HCT116 (cell line): ENCODE data around the gene ENO2.
"Not testable (repeated sequence)": the region's sequence is repeated elsewhere in the genome, so short reads cannot be mapped to it uniquely, and the experiment has no call there.

Experiments
- EZH2phosphoT487 ChIP-seq: fragments of 200-600 bp; IDR thresholded peaks from 2 replicates; pipeline ENCODE4 v1.6.1; 2018; ENCODE audit warnings: antibody characterized with exemption, borderline replicate concordance
- JUND ChIP-seq: IDR thresholded peaks from 2 replicates; pipeline ENCODE4 v1.6.1; 2012
- POLR2A ChIP-seq: IDR thresholded peaks from 2 replicates; pipeline ENCODE4 v1.7.0; 2011; ENCODE audit warnings: borderline replicate concordance; ENCODE audit not compliant: insufficient read depth, insufficient read length; ENCODE audit errors: extremely low read depth
- POLR2AphosphoS5 ChIP-seq: IDR thresholded peaks from 2 replicates; pipeline ENCODE4 v1.6.1; 2011; ENCODE audit warnings: mild to moderate bottlenecking, low read depth, low read length, moderate library complexity
- RAD21 ChIP-seq: IDR thresholded peaks from 2 replicates; pipeline ENCODE4 v1.6.1; 2012; ENCODE audit warnings: low read depth, mild to moderate bottlenecking
- REST ChIP-seq: IDR thresholded peaks from 2 replicates; pipeline ENCODE4 v1.6.1; 2012; ENCODE audit warnings: low read depth
- SP1 ChIP-seq: IDR thresholded peaks from 2 replicates; pipeline ENCODE4 v1.6.1; 2012; ENCODE audit warnings: low read depth
- YY1 ChIP-seq: IDR thresholded peaks from 2 replicates; pipeline ENCODE4 v1.6.1; 2011; ENCODE audit warnings: low read length, low read depth, moderate library complexity, mild to moderate bottlenecking; ENCODE audit not compliant: insufficient replicate concordance; ENCODE audit errors: extremely low read depth
- ZNF274 ChIP-seq: fragments of 200-500 bp; sonication (Bioruptor generic); IDR thresholded peaks from 2 replicates; pipeline ENCODE4 v1.6.1; 2014; ENCODE audit warnings: mild to moderate bottlenecking, low read depth, low read length, inconsistent platforms
- TF ChIP-seq, protein P1 (sequence below), 3 experiments: fragments of 200-600 bp in 1 of 3; sonication (generic) in 1 of 3; IDR thresholded peaks in 2 of 3; conservative IDR thresholded peaks in 1 of 3; 2 replicates each; pipeline ENCODE4 v1.5.1; 2012 to 2017; ENCODE audit warnings: low read depth in 2 of 3, low read length in 2 of 3, antibody characterized with exemption in 1 of 3, borderline replicate concordance in 1 of 3, control low read depth in 1 of 3, mild to moderate bottlenecking in 1 of 3, mixed read lengths in 1 of 3, mixed run types in 1 of 3, moderate library complexity in 1 of 3; ENCODE audit not compliant: insufficient read depth in 1 of 3

DNA sequence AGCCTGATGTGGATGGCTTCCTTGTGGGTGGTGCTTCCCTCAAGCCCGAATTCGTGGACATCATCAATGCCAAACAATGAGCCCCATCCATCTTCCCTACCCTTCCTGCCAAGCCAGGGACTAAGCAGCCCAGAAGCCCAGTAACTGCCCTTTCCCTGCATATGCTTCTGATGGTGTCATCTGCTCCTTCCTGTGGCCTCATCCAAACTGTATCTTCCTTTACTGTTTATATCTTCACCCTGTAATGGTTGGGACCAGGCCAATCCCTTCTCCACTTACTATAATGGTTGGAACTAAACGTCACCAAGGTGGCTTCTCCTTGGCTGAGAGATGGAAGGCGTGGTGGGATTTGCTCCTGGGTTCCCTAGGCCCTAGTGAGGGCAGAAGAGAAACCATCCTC, 44.1 kb upstream of the ENO2 start:
- TF ChIP-seq EZH2phosphoT487, POLR2AphosphoS5, RAD21, JUND, POLR2A, SP1, ZNF274, REST, YY1: not testable (repeated sequence)
- TF ChIP-seq, protein P1, sequence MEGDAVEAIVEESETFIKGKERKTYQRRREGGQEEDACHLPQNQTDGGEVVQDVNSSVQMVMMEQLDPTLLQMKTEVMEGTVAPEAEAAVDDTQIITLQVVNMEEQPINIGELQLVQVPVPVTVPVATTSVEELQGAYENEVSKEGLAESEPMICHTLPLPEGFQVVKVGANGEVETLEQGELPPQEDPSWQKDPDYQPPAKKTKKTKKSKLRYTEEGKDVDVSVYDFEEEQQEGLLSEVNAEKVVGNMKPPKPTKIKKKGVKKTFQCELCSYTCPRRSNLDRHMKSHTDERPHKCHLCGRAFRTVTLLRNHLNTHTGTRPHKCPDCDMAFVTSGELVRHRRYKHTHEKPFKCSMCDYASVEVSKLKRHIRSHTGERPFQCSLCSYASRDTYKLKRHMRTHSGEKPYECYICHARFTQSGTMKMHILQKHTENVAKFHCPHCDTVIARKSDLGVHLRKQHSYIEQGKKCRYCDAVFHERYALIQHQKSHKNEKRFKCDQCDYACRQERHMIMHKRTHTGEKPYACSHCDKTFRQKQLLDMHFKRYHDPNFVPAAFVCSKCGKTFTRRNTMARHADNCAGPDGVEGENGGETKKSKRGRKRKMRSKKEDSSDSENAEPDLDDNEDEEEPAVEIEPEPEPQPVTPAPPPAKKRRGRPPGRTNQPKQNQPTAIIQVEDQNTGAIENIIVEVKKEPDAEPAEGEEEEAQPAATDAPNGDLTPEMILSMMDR (IDR thresholded peaks at IDR 0.05 in 2 of 3, conservative IDR thresholded peaks at IDR 0.05 in 1 of 3; ENCODE audit: borderline replicate concordance in 1 of 3, insufficient read depth in 1 of 3, low read depth in 2 of 3, low read length in 2 of 3), result not testable (repeated sequence)
